Measurements from ENCODE around the gene OR11H7. TPM values are rescaled to one million over a fixed set of nuclear protein-coding genes. Genes with fewer than 3 reads are reported as not detected.

OR11H7 gene
- total and polyA plus RNA-seq, 9 of the 15 experiments (the other 6 are each of a cell fraction or from before 2014, with no cell fraction given) = not detected

- no peak for TF ChIP-seq NR0B1 (IDR thresholded peaks at IDR 0.05; ENCODE audit: partially characterized antibody)
- TF ChIP-seq CHAMP1 (IDR thresholded peaks at IDR 0.05) = no peak
- TF ChIP-seq ZBTB12 (CRISPR knock-in tag; IDR thresholded peaks at IDR 0.05) = no peak
- no peak for TF ChIP-seq SIN3B (IDR thresholded peaks at IDR 0.05; ENCODE audit: low read depth)
- no peak for TF ChIP-seq FOXK2 (conservative IDR thresholded peaks at IDR 0.05 in 1 of 2, IDR thresholded peaks at IDR 0.05 in 1 of 2; ENCODE audit: low read depth in 2 of 2)
- peak; percentile 58; the same call in 1 of the 2 replicates for TF ChIP-seq SMARCE1 (IDR thresholded peaks at IDR 0.05)
- TF ChIP-seq ZNF277 (CRISPR knock-in tag; IDR thresholded peaks at IDR 0.05; ENCODE audit: borderline replicate concordance) = no peak
- TF ChIP-seq TCF15 (CRISPR knock-in tag; IDR thresholded peaks at IDR 0.05) = no peak
- no peak for TF ChIP-seq XRCC3 (IDR thresholded peaks at IDR 0.05)
- TF ChIP-seq CXXC5 (CRISPR knock-in tag; IDR thresholded peaks at IDR 0.05) = peak; percentile 22; the same call in 1 of the 2 replicates
- no peak for TF ChIP-seq ZNF282 (CRISPR knock-in tag; IDR thresholded peaks at IDR 0.05)
- no peak for TF ChIP-seq ZNF57 (CRISPR knock-in tag; IDR thresholded peaks at IDR 0.05)
- TF ChIP-seq FOXP1 (CRISPR knock-in tag; IDR thresholded peaks at IDR 0.05) = no peak
- TF ChIP-seq ZNF324 (CRISPR knock-in tag; IDR thresholded peaks at IDR 0.05) = no peak
- peak; percentile 90 for TF ChIP-seq FOSL1 (tag; conservative IDR thresholded peaks at IDR 0.05)
- TF ChIP-seq RAD51 (IDR thresholded peaks at IDR 0.05; ENCODE audit: borderline replicate concordance, low read depth) = no peak
- TF ChIP-seq ZNF766 (CRISPR knock-in tag; conservative IDR thresholded peaks at IDR 0.05) = peak; percentile 63; the same call in 1 of the 2 replicates
- peak; percentile 58; the same call in 1 of the 2 replicates for TF ChIP-seq CTBP1 (IDR thresholded peaks at IDR 0.05; ENCODE audit: borderline replicate concordance)
- 0 out of 2 replicates have a peak, but pooled peaks have one; percentile 53 for TF ChIP-seq SMARCA4 (IDR thresholded peaks at IDR 0.05)
- no peak for TF ChIP-seq STAT6 (CRISPR knock-in tag; IDR thresholded peaks at IDR 0.05)
Measured at GRCh38 chr14:20262642-20263128, 33.9 kb downstream of the OR11H7 start (continued).
